Retinal pigment epithelial cell (primary cell): ENCODE measurements around the gene VPS13D.

Experiments used
- DNase-seq: peaks from one replicate; pipeline ENCODE4 v3.0.0-alpha.2; 2010; ENCODE audit warnings: low read depth
- H3K4me3 ChIP-seq: 2 replicates; pipeline ENCODE4 v1.5.1; 2011; ENCODE audit warnings: mild to moderate bottlenecking, low read length, control low read depth, moderate library complexity
- TF ChIP-seq, protein P1 (sequence below): conservative IDR thresholded peaks from 2 replicates; pipeline ENCODE4 v1.5.1; 2011; ENCODE audit warnings: low read depth, low read length, control low read depth, inconsistent platforms

The VPS13D gene

DNA sequence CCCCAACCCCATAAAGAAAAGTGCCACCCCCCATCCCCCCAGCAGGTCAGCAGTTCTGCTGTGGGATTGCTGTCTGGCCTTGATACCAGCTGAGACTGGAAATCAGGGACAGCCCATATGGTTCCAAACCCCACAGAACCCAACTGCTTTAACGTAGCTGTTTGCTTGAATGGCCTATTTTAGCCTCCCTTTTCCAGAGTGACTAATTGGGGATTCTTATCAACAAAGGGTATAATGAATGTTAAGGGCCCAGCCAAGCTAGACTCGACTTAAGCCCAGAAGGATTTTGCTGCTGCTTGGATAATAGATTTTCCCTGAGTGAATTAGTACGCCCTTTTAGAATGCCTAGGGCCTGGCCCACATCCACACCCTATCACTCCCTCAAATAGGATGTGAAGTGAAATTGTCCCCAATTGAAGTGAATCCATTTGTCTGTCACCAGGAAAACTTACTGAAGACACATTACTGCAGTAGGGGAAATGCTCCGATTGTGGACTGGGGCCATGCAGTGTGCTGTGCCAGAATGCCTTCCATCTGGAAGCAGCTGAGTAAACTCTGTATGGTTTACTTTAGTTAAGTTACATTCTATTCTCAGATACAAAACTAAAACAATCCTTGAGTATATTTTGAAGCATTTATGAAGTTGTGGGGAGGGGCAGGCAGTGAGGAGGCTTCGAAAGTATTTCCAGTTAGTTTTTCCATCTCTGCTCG lies 231.2 kb downstream of the VPS13D start:
- no peak for DNase-seq
- TF ChIP-seq, protein P1, sequence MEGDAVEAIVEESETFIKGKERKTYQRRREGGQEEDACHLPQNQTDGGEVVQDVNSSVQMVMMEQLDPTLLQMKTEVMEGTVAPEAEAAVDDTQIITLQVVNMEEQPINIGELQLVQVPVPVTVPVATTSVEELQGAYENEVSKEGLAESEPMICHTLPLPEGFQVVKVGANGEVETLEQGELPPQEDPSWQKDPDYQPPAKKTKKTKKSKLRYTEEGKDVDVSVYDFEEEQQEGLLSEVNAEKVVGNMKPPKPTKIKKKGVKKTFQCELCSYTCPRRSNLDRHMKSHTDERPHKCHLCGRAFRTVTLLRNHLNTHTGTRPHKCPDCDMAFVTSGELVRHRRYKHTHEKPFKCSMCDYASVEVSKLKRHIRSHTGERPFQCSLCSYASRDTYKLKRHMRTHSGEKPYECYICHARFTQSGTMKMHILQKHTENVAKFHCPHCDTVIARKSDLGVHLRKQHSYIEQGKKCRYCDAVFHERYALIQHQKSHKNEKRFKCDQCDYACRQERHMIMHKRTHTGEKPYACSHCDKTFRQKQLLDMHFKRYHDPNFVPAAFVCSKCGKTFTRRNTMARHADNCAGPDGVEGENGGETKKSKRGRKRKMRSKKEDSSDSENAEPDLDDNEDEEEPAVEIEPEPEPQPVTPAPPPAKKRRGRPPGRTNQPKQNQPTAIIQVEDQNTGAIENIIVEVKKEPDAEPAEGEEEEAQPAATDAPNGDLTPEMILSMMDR: no peak
- H3K4me3 ChIP-seq: no peak overlapping the region

DNA sequence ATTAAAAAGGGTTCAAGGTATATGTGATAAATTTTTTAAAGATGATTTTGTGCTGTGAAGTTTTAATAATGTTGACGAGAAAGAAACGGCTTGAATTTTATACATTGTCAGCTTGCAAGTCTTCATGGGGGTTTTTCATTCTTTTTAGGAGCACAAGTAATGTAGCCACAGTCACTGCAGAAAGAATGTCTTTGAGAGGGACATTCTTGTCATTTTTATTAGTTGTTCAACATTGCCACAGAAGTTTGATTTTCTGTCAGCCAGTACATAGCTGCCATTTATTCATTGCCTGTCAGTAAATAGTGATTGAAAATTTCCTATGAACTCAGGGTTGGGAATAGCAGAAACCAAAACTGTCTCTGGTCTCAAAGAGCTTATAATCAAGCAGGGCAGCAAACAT lies 231.9 kb downstream of the VPS13D start:
- no peak overlapping the region for H3K4me3 ChIP-seq
- no peak for DNase-seq
- TF ChIP-seq, protein P1: no peak

DNA sequence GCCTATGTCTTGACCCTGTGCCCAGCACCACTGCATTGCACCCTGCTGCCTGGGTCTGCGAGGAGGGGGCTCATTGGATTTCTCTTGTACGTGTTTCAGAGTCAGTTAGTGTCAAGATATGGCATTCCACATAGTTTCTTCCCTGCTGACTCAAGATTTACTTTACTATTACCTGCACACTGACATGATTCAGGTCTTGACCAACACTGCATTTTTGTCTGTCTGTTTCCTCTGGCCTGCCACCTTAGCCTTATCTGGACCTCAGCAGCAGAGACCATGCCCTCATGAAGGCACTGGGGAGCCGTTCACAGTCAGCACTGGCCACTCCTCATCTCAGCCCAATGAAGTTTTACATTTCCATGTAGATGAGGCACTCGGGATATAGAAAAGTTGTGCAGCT lies 232.8 kb downstream of the VPS13D start:
- DNase-seq: no peak
- TF ChIP-seq, protein P1: no peak
- H3K4me3 ChIP-seq: no peak overlapping the region

DNA sequence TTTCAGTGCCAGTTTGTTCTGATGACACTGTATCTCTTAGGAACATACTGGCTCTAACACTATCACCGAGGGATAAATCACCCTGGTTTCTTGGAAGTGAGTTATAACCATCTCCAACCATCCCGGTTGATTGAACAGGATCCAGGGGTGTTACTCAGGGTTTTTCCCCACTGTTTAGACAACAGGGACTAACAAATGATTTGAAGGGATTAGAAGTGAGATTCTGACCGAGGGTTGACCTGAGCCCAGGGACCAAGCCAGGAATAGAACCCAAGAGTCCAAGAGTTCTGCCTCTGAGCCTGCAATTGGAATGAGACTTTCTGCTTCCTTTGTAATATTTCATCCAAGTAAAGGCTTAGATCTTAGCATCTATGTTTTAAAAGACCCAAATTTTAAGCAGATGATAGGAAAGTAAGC lies 234.2 kb downstream of the VPS13D start:
- TF ChIP-seq, protein P1: no peak
- no peak for DNase-seq
- H3K4me3 ChIP-seq: no peak overlapping the region

DNA sequence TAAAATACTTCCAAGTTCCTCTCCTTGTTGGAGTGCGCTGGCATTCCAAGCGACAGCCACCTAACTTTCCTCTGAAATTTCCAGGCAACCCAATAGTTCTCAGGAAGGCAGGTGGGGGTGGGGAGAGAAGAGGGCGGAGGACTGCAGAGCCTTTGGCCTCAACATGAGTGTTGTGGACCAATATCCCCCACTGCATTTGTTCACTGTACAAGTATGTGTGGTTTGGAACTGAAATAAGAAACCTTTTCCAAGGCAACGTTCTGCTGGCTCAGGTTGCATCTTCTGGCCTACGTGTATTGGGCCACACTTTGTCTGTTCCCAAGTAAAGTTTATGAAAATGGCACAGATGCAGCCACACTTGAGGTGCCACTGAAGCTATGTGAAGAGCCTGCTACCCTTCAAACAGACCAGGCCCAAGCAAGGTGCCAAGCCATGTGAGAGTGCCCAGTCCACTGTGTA lies 234.8 kb downstream of the VPS13D start:
- no peak for DNase-seq
- TF ChIP-seq, protein P1: no peak
- H3K4me3 ChIP-seq: no peak overlapping the region

DNA sequence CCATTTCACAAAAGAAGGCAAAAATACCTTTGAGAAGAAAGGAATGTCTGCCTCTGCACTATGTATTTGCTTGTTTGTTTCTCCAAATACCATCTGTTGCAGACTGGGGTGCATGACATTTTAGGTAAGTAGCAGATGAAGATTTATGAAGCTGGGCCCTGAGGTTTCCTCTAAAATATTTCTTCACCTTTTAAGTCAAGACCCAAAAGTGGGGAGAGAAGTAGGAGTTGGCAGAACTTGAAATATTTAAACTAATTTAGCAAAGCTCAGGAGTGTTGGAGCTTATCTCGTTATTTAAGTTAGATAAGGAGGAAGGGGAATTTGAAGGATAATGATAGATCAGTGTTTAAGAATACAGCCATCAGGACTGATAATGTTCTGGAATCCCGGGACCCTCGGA lies 235.3 kb downstream of the VPS13D start:
- DNase-seq: no peak
- H3K4me3 ChIP-seq: no peak overlapping the region
- TF ChIP-seq, protein P1: no peak

DNA sequence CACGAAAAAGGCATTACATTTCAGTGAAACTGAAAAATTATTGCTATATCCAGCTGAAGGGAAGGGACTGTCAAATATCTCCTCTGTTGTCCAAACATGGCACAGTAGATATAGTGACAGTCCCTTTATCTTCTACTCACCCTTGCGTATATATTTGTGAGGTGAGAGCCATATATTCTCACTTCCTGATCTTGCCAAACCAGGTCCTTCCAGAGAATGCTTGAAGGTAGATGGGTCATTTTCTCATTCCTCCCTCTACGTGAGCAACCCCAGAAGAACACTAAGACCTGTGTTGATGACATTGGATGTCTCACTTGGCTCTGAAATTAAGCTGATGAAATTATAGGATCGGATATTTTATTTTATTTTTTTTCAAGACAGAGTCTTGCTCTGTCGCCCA lies 237.0 kb downstream of the VPS13D start:
- H3K4me3 ChIP-seq: no peak overlapping the region
- no peak for DNase-seq
- TF ChIP-seq, protein P1: no peak
